SK-N-SH (cell line): ENCODE data around the gene KRT23.

Experiments used
- CTCF ChIP-seq: fragments of 200-600 bp; sonication (generic); IDR thresholded peaks from 2 replicates; pipeline ENCODE4 v1.6.1; 2017; ENCODE audit warnings: antibody characterized with exemption, mild to moderate bottlenecking, moderate library complexity
- ELF1 ChIP-seq: IDR thresholded peaks from 2 replicates; pipeline ENCODE4 v1.4.0; 2012
- EP300 ChIP-seq, 2 experiments: IDR thresholded peaks; 2 replicates each; pipeline versions ENCODE4 v1.4.0 to v1.6.1; 2012; ENCODE audit warnings: borderline replicate concordance in 1 of 2, low read depth in 1 of 2, low read length in 1 of 2
- NRF1 ChIP-seq: IDR thresholded peaks from 2 replicates; pipeline ENCODE4 v1.6.1; 2012; ENCODE audit warnings: low read depth, mild to moderate bottlenecking, low read length
- RAD21 ChIP-seq: IDR thresholded peaks from 2 replicates; pipeline ENCODE4 v1.6.1; 2012; ENCODE audit warnings: mild to moderate bottlenecking, low read length
- SIN3A ChIP-seq: IDR thresholded peaks from 2 replicates; pipeline ENCODE4 v1.6.1; 2012; ENCODE audit warnings: low read depth, mild to moderate bottlenecking, low read length, moderate library complexity, borderline replicate concordance
- TAF1 ChIP-seq: IDR thresholded peaks from 2 replicates; pipeline ENCODE4 v1.6.1; 2012; ENCODE audit warnings: low read depth, mild to moderate bottlenecking, low read length, moderate library complexity, borderline replicate concordance
- USF2 ChIP-seq: fragments of 150-350 bp; IDR thresholded peaks from 2 replicates; pipeline ENCODE4 v1.6.1; 2017; ENCODE audit warnings: antibody characterized with exemption, low read length, low read depth, borderline replicate concordance
- ZBTB33 ChIP-seq: IDR thresholded peaks from 2 replicates; pipeline ENCODE4 v1.4.0; 2012; ENCODE audit warnings: low read depth, borderline replicate concordance

- TF ChIP-seq ZBTB33 (no peak), CTCF (no peak), EP300 (IDR thresholded peaks at IDR 0.05; ENCODE audit: borderline replicate concordance in 1 of 2, low read depth in 1 of 2, low read length in 1 of 2) (no peak), RAD21 (no peak), ELF1 (no peak), USF2 (no peak), SIN3A (no peak), TAF1 (no peak), NRF1 (no peak)
Measured at GRCh38 chr17:40888196-40888720, 49.2 kb downstream of the KRT23 start.
